HG03469 (cell line): ENCODE measurements around the gene INSIG1.

ENCODE experiments used
- ATAC-seq: cut with Tn5 transposase; IDR thresholded peaks from one replicate; pipeline ENCODE4 v1.9.1; 2021; ENCODE audit warnings: mild to moderate bottlenecking, moderate library complexity, moderate number of reproducible peaks; ENCODE audit not compliant: unreplicated experiment

The INSIG1 gene

GRCh38 chr7:155297517-155298287 is at the start of gene INSIG1:
TSS of gene INSIG1 (plus strand) at chr7:155297878. CDS start at chr7:155298286, 408 bp downstream.
- peak; percentile 44 for ATAC-seq

- no peak for ATAC-seq
Measured at GRCh38 chr7:155248366-155248756, 49.3 kb upstream of the INSIG1 start.

- ATAC-seq: no peak
Measured at GRCh38 chr7:155251831-155252230, 45.8 kb upstream of the INSIG1 start.

DNA sequence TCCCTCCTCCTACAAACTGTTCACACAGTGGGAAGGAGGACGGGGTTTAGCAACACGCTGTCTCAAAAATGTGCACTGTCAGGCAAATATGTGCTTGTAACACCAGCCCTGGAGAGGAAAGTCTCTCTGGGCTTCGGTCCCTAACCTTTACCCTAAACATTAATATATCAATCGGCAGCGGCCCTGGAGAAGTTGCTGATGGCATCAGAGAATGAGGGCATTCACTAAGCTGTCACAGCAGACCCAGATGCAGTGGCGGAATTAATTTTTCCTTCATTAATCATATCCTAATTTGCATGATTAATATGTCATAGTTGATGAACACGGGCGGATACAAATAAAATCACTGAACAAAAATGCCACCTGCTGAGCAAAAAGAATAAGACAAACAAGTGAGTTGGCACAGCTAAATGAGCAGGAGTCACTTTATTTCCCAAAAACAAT is 45.2 kb upstream of the INSIG1 start:
- ATAC-seq: no peak

GRCh38 chr7:155252892-155253501 is 44.7 kb upstream of the INSIG1 start:
- no peak for ATAC-seq

GRCh38 chr7:155254018-155254417 is 43.7 kb upstream of the INSIG1 start:
- no peak for ATAC-seq

- ATAC-seq: no peak
Measured at GRCh38 chr7:155255071-155255470, 42.6 kb upstream of the INSIG1 start.

DNA sequence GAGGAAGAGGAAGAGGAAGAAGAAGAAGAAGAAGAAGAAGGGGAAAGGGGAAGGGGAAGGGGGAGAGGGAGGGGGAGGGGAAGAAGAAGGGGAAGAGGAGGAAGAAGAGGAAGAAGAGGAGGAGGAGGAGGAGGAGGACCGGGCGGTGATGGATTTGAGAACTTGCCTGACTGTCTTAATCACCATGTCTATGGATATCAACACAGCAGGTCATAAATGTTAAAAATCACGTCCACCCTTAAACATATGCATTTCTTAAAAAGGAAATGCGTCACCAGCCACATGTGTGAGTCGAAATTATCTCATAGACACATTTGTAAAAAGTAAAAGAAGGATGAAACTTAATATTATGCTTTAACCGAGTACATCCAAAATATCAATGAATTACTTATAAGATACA is 42.1 kb upstream of the INSIG1 start:
- no peak for ATAC-seq

DNA sequence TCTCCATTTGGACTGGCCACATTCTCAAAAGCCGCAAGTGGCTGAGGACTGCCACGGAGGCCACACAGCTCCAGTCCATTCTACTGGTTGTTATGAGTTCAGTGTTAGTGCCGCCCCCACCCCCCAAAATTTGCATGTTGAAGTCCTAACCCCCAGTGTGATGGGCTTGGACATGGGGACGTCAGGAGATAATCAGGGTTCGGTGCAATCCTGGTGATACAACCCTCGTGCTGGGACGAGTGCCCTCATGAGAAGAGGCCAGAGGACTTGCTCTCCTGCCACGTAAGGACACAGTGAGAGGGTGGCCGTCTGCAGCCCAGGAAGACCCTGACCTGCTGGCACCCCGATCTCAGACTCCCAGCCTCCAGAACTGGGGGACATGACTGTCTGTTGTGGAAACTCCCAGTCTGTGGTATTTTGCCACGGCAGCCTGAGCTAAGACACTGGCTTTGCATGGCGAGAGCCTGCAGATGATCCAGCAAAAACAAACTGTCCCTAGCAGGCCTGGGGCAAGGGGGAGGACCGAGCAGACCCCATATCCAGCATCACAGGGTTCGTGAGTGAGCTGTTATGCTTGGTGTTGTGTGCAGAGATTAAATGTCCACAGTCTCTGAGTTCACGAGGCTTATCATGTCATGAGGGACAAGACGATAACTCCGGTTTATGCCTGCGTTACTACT is 41.5 kb upstream of the INSIG1 start:
- ATAC-seq: no peak

GRCh38 chr7:155256761-155257481 is 40.8 kb upstream of the INSIG1 start:
- ATAC-seq: no peak

DNA sequence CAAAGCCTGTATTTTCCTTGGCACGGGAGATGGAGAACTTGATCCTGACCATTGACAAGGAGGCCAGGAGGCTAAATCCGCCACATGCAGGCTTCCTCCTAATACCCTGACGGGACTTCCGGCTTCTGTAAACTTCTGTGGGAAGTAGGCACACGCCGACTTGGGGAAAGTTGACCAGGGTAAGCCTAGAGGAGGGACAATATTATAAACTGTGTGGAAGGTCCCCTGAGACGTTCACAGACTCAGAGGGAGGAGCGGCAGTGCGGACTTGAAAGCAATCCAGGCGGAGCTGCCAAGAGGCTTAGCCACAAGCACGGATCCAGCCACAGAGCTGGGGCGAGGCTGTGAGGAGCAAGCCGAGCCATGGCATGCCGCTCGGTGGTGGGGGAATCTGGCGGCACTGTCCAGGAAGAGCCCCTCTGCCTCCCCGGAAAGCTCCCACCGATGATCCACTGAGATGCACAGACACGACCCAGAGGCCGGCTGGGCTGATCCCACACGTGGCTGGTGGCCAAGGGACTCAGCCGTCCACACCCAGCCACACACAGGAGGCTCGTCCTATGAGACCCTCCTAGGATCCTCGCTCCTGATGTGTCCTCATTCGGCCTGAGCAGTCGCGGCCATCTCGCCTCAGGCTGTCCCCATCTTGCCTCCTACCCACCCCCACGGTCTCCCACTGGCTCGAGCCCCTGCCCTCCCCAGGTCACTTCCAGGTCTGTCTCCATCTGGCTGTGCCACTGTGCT is 40.0 kb upstream of the INSIG1 start:
- no peak for ATAC-seq

- no peak for ATAC-seq
Measured at GRCh38 chr7:155258226-155258560, 39.5 kb upstream of the INSIG1 start.

DNA sequence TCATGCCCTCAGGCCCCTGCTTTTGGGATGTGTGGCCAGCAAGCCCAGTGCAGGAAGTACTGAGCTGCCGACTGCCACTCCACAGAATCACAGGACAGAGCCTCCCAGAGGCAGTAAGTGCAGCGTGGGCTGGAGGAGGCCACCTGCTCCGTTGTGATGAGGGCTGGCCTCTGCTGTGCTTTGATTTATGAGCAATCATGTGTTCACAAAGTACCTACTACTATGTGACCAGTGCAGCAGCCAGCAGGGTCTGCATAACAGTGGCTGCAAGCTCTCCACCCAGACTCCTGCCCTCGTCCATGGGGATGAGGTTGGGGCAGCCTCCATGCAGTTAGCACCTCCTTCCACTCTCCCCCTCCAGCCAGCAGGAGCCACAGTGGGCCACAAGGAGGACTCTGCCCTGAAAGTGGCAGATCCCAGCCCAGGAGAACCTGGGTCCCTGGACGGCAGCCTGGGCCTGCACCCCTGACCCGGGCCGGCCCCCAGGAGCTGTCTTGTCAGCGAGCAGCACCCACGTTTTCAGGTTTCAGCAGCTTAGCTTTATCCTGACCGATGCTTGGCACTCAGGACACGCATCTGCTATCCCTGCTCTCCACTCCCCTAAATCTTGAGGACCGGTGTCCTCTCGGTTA is 37.7 kb upstream of the INSIG1 start:
- no peak for ATAC-seq

DNA sequence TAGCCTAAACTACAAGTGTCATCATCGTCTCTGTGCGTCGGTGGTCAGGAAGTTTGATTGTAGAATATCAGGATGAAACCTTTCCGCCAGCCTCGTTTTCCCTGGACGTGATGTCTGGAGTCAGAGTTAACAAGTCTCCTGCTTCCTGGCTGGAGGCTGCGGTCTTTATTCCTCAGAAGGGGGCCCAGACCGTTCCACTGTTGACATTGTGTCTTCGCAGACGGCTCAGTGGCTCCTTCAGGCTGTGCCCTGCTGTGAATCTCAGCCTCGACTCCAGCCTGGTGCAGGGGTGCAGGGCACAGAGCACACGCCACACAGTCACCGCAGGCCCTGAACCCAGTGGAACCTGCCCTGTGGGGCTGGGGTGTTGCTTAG is 37.2 kb upstream of the INSIG1 start:
- ATAC-seq: no peak

DNA sequence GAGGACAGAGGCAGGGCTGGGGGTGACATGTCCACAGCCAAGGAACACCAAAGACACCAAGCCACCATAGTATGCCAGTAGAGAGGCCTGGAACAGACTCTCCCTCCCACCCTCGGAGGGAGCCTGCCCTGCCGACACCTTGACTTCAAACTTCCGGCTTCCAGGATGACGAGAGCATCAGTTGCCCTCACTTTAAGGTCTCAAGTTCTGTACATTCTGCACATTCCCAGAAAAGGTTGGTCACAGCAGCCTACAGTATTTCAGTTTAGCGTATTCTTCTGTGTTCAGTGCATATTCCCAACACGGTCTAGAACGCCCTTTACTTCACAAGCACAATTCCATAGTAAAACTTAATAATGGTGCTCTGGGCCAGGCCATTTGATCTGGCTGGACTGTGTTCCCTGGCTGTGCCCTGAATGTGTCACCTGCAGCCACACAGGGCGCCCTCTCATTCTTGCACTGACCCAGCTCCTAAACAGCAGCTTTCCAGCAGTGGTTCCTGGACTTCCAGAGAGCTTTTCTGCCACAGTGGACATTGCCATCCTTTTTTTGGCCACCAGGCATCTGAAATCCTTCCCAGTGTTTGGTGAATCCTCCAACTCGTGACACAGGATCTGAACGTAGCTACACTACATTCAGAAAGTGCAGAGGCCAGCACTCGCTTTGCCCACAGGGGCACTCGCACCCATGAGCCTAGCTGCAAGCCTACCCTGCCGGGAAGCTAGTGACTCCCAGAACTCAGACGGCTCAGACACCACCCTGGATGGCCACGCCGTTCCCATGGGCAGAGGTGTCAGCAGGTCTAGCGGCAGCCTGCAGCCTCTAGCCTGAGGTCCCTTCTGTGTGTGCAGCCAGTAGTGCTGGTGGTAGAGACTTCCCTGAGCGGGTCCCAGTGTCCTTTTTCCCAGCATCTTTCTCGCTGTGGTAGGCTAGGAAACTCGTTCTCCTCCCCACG is 36.4 kb upstream of the INSIG1 start:
- no peak for ATAC-seq

- no peak for ATAC-seq
Measured at GRCh38 chr7:155262031-155262430, 35.6 kb upstream of the INSIG1 start.

GRCh38 chr7:155263051-155263450 is 34.6 kb upstream of the INSIG1 start:
- no peak for ATAC-seq

GRCh38 chr7:155263581-155264143 is 34.0 kb upstream of the INSIG1 start:
- ATAC-seq: no peak

DNA sequence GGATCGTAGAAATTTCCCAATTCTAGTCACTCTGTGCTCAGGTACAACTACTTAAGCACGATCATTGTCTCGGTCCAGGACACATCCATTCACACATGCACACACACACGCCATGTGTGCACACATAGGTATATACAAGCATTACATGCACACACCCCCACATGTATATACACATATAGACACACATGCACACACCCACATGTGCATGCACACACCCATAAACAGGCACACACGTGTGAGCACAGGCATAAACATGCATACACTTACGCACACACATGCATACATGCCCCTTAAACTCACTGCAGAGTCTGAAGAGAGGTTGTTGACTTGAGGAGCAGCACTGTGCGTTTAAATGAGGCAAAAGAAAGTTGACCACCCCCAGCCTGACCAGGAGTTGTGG is 32.5 kb upstream of the INSIG1 start:
- no peak for ATAC-seq
